HFF-Myc (cell line): ENCODE measurements around the gene BMP4.

Experiments used
- DNase-seq: peaks from one replicate; pipeline ENCODE4 v3.0.0-alpha.2; 2011; ENCODE audit warnings: low read depth; ENCODE audit errors: extremely low read depth
- H3K4me3 ChIP-seq: replicated peaks from 2 replicates; pipeline ENCODE4 v1.5.1; 2011; ENCODE audit warnings: low read depth, mild to moderate bottlenecking, control low read depth, low read length
- TF ChIP-seq, protein P1 (sequence below): IDR thresholded peaks from 2 replicates; pipeline ENCODE4 v1.5.1; 2012; ENCODE audit warnings: mild to moderate bottlenecking, low read depth, low read length, control low read depth; ENCODE audit errors: missing control alignments

The BMP4 gene

DNA sequence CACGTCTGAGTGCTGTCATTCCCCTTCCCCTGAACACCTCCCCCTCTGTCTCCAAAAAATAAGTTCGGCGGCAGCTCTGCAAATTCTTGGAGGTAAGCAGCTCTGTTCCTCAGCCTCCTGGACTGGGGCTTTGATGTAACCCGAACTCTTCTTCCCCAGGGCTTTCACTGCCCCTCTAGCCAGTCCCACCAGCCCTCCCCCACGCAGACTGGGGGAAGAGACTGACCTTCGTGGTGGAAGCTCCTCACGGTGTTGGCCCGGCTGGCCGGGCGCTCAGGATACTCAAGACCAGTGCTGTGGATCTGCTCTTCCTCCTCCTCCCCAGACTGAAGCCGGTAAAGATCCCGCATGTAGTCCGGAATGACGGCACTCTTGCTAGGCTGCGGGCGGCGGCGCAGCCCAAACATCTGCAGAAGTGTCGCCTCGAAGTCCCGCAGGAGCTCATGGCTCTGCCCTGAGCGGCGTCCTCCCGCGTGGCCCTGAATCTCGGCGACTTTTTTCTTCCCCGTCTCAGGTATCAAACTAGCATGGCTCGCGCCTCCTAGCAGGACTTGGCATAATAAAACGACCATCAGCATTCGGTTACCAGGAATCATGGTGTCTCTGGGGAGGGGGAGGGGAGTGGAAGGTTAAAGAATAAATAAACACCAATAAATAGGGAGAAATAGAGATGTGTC lies 4.9 kb downstream of the BMP4 start:
- peak overlapping the region; percentile 99 for H3K4me3 ChIP-seq
- TF ChIP-seq, protein P1, sequence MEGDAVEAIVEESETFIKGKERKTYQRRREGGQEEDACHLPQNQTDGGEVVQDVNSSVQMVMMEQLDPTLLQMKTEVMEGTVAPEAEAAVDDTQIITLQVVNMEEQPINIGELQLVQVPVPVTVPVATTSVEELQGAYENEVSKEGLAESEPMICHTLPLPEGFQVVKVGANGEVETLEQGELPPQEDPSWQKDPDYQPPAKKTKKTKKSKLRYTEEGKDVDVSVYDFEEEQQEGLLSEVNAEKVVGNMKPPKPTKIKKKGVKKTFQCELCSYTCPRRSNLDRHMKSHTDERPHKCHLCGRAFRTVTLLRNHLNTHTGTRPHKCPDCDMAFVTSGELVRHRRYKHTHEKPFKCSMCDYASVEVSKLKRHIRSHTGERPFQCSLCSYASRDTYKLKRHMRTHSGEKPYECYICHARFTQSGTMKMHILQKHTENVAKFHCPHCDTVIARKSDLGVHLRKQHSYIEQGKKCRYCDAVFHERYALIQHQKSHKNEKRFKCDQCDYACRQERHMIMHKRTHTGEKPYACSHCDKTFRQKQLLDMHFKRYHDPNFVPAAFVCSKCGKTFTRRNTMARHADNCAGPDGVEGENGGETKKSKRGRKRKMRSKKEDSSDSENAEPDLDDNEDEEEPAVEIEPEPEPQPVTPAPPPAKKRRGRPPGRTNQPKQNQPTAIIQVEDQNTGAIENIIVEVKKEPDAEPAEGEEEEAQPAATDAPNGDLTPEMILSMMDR: no peak
- no peak for DNase-seq

DNA sequence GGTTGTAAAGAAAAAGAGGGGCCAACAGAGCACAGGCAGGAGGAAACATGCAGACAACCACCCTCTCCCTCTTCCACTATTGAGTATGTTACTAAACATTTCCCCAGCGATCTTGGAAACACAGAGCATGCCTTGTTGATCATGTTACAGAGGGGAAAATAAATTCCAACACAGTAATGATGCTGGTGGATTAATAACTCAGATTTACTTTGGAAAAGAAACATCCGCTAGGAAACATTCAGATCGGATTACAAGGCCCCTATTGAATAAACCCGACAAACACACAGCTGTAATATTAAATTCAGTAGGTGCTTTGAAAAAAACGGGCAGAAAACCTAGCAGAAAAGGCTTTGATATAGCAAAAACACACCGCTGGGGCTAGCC lies 5.4 kb downstream of the BMP4 start:
- TF ChIP-seq, protein P1: no peak
- no peak for DNase-seq
- H3K4me3 ChIP-seq: peak overlapping the region; percentile 99

DNA sequence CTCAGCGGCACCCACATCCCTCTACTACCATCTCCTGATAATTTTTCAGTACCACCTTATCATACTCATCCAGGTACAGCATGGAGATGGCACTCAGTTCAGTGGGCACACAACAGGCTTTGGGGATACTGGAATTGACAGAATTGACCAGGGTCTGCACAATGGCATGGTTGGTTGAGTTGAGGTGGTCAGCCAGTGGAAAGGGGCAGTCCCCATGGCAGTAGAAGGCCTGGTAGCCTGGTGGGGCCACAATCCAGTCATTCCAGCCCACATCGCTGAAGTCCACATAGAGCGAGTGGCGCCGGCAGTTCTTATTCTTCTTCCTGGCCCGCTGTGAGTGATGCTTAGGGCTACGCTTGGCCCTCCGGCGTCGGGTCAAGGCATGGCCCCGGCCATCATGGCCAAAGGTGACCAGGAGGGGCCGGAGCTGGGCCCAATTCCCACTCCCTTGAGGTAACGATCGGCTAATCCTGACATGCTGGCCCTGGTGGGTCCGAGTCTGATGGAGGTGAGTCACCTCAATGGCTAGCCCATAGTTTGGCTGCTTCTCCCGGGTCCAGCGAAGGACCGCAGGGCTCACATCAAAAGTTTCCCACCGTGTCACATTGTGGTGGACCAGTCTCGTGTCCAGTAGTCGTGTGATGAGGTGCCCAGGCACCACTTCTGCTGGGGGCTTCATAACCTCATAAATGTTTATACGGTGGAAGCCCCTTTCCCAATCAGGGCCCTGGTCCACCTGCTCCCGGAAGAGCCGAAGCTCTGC lies 6.4 kb downstream of the BMP4 start:
- H3K4me3 ChIP-seq: peak overlapping the region; percentile 99
- TF ChIP-seq, protein P1: no peak
- DNase-seq: no peak

DNA sequence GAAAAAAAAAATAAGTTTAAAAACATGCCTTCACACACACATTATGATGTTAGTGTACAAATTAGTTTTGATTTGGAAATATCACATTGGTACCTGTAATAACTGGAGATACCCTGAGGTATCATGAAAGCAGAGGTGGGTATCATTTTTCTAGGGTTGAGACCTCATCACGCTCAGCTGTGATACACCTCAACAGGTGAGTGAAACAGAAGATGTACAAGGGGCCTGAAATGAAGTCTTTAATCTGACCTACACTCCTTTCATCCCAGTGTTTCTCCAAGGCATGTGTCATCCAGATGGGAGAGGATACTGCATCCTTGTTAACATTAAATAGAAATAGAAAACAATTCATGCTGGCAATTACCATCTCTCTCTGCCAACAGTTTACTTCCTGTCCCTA lies 7.4 kb downstream of the BMP4 start:
- TF ChIP-seq, protein P1: no peak
- H3K4me3 ChIP-seq: peak overlapping the region; percentile 8; the same call in 1 of the 2 replicates
- DNase-seq: no peak

DNA sequence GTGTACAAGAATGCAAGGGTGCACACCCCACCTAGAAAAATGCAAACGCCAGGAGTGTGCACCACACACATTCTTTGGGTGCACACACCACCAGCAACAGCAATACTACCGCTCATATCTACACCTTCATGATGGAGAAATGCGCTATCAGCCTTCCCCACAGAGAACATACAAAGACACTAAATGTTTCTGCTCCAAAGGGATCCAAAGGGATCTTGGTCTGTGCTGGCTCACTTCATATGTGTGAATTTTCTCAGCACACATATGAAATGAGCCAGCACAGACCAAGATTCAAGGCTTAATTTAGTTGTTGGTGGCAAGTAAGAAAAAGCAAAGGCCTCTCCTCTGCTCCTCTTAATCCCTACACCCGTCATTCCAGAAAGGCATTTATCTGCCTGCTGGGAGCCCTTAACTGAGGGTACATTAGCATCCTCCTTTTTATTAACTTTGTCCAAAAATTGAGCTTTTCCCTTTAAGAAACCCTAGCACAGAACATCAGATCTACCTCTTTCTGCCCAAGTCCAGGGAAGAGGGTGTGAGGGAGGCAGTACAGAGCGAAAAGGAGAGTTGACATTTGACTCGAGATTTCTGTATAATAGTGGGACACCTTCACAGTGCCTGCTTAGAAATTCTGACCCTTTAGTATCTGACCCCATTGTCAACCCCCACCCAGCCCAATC lies 8.3 kb downstream of the BMP4 start:
- 0 out of 2 replicates have a peak overlapping the region, but pooled peaks have one; percentile 1 for H3K4me3 ChIP-seq
- TF ChIP-seq, protein P1: no peak
- no peak for DNase-seq

DNA sequence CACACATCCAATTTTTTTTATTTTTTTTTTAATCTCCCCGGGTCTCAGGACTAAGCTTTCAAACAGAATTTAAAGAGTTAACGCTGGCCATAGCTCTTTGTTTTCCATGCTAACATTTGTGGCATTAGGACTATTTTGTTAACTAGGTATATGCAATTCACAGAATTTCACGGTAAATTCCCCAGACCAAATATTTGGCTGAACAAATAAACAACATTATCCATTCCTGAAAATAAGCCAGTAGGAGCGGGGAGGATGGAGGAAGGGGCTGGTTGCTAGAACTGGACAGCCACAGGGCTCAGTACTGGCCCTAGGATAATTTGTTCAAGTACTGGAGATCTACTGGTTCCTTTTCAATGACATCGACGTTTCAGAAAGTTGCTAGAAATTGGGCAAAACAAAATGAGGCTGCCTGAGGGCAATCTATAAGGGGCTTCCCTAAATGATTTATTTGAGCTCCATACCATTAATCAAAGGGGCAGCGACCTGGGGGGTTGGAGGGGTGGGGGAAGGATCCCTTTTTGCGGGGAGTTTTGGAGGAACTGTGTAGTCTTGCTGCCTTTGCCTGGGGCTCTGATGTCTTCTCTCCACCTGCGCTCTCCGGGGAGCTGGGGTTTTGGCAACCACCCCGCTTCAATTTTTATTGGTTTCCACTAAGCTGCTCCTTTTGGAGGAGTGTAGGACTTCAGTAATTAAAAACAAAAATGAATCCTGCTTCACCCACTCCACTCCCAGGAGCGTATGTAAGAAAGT lies 9.0 kb downstream of the BMP4 start:
- TF ChIP-seq, protein P1: no peak
- no peak for DNase-seq
- H3K4me3 ChIP-seq: no peak overlapping the region
